GM23338 (cell line): ENCODE results near the gene C1orf198. TPM values are rescaled to one million over a fixed set of nuclear protein-coding genes. Genes with fewer than 3 reads are reported as not detected.
A peak's percentile ranks its signal among the peaks of the same experiment; 100 is the strongest.

Source experiments
- ATAC-seq: fragments of 200-7000 bp; cut with Tn5 transposase; 3 replicates; pipeline ENCODE4 v1.9.1; 2020
- DNase-seq: peaks from one replicate; pipeline ENCODE4 v3.0.0-alpha.2; 2015; ENCODE audit warnings: low spot score
- H2AFZ ChIP-seq: fragments of 200-600 bp; sonication (generic); 2 replicates; pipeline ENCODE4 v1.8.0; 2016; ENCODE audit warnings: antibody characterized with exemption, mild to moderate bottlenecking, moderate library complexity
- H3F3A ChIP-seq: fragments of 200-600 bp; sonication (generic); replicated peaks from 2 replicates; pipeline ENCODE4 v1.8.0; 2017; ENCODE audit warnings: antibody characterized with exemption, mixed run types, low read depth
- H3K27ac ChIP-seq: fragments of 200-600 bp; sonication (generic); 2 replicates; pipeline ENCODE4 v1.6.1; 2016; ENCODE audit warnings: low read depth
- H3K27me3 ChIP-seq: fragments of 200-600 bp; sonication (generic); 2 replicates; pipeline ENCODE4 v1.8.0; 2016; ENCODE audit warnings: mild to moderate bottlenecking, mixed run types, moderate library complexity; ENCODE audit not compliant: insufficient read depth
- H3K36me3 ChIP-seq: fragments of 200-600 bp; sonication (generic); 2 replicates; pipeline ENCODE4 v1.8.0; 2016; ENCODE audit warnings: mild to moderate bottlenecking; ENCODE audit not compliant: insufficient read depth
- H3K4me1 ChIP-seq: fragments of 200-600 bp; sonication (generic); 2 replicates; pipeline ENCODE4 v1.8.0; 2016; ENCODE audit warnings: mild to moderate bottlenecking, moderate library complexity; ENCODE audit not compliant: insufficient read depth
- H3K4me2 ChIP-seq: fragments of 200-600 bp; sonication (generic); 2 replicates; pipeline ENCODE4 v1.7.1; 2017; ENCODE audit warnings: mixed run types
- H3K4me3 ChIP-seq: fragments of 200-600 bp; sonication (generic); 2 replicates; pipeline ENCODE4 v1.6.1; 2016; ENCODE audit warnings: mixed run types
- H3K79me2 ChIP-seq: fragments of 200-600 bp; sonication (generic); replicated peaks from 2 replicates; pipeline ENCODE4 v1.8.0; 2017; ENCODE audit warnings: mild to moderate bottlenecking; ENCODE audit not compliant: insufficient read depth
- H3K9me2 ChIP-seq: fragments of 200-600 bp; sonication (generic); 2 replicates; pipeline ENCODE4 v1.8.0; 2017; ENCODE audit not compliant: insufficient read depth
- H4K20me1 ChIP-seq: fragments of 200-600 bp; sonication (generic); replicated peaks from 2 replicates; pipeline ENCODE4 v1.8.0; 2017; ENCODE audit warnings: mild to moderate bottlenecking; ENCODE audit not compliant: insufficient read depth
- H3K27ac Mint-ChIP-seq: 2 replicates; pipeline ENCODE4 v1.8.0; 2020; ENCODE audit warnings: inconsistent platforms, mild to moderate bottlenecking, moderate library complexity, mixed read lengths
- H3K27me3 Mint-ChIP-seq: 3 replicates; pipeline ENCODE4 v1.8.0; 2022; ENCODE audit warnings: low read depth, mild to moderate bottlenecking, moderate library complexity, mixed read lengths, inconsistent platforms; ENCODE audit not compliant: insufficient read depth, poor library complexity
- H3K36me3 Mint-ChIP-seq: 3 replicates; pipeline ENCODE4 v1.8.0; 2021; ENCODE audit warnings: low read depth, mild to moderate bottlenecking, inconsistent platforms, moderate library complexity, mixed read lengths
- H3K4me1 Mint-ChIP-seq: 3 replicates; pipeline ENCODE4 v1.8.0; 2020; ENCODE audit warnings: mild to moderate bottlenecking, inconsistent platforms, mixed read lengths
- H3K4me3 Mint-ChIP-seq: 3 replicates; pipeline ENCODE4 v1.8.0; 2021; ENCODE audit warnings: moderate library complexity, mild to moderate bottlenecking, inconsistent platforms, mixed read lengths
- H3K9me3 Mint-ChIP-seq: 3 replicates; pipeline ENCODE4 v1.8.0; 2020; ENCODE audit warnings: moderate library complexity, mild to moderate bottlenecking, inconsistent platforms, mixed read lengths
- CREB1 ChIP-seq: fragments of 250-450 bp; sonication (Bioruptor Pico); IDR thresholded peaks from 2 replicates; pipeline ENCODE4 v1.5.0; 2020; ENCODE audit warnings: low read depth, mild to moderate bottlenecking, moderate library complexity
- EZH2 ChIP-seq: fragments of 200-600 bp; sonication (generic); IDR thresholded peaks from one replicate; pipeline ENCODE4 v1.8.0; 2017; ENCODE audit warnings: antibody characterized with exemption, mild to moderate bottlenecking, low read depth; ENCODE audit not compliant: unreplicated experiment
- EZH2phosphoT487 ChIP-seq: fragments of 200-600 bp; sonication (generic); IDR thresholded peaks from one replicate; pipeline ENCODE4 v1.8.1; 2018; ENCODE audit warnings: antibody characterized with exemption; ENCODE audit not compliant: unreplicated experiment
- JUNB ChIP-seq: IDR thresholded peaks from one replicate; pipeline ENCODE4 v1.6.1; 2016; ENCODE audit warnings: antibody characterized with exemption; ENCODE audit not compliant: unreplicated experiment
- POLR2AphosphoS5 ChIP-seq: IDR thresholded peaks from 2 replicates; pipeline ENCODE4 v1.6.1; 2016; ENCODE audit warnings: antibody characterized with exemption, low read depth
- ZNF114 ChIP-seq: fragments of 250-450 bp; sonication (Bioruptor Pico); IDR thresholded peaks from 2 replicates; pipeline ENCODE4 v1.5.0; 2020; ENCODE audit warnings: mild to moderate bottlenecking, moderate library complexity
- ZNF331 ChIP-seq: fragments of 250-450 bp; sonication (Bioruptor Pico); IDR thresholded peaks from 2 replicates; pipeline ENCODE4 v1.5.0; 2020; ENCODE audit warnings: low read depth, mild to moderate bottlenecking, moderate library complexity
- polyA plus RNA-seq: library from polyadenylated mRNA; unstranded; fragments of >200 nt; fragmentation: Nextera tagmentation; extraction: Ambion mirVana; gene quantifications from 2 replicates; pipeline ENCODE4 v1.2.1, GENCODE V29; 2016
- total RNA-seq: library from RNA; depleted of rRNA; stranded (reverse); fragments of >200 nt; shearing (Covaris generic); gene quantifications from 2 replicates; pipeline ENCODE4 v1.2.3, GENCODE V29; 2014
- TF ChIP-seq, protein P1 (sequence below): IDR thresholded peaks from 2 replicates; pipeline ENCODE4 v1.6.1; 2016; ENCODE audit warnings: antibody characterized with exemption
- TF ChIP-seq, protein P2 (sequence below), 2 experiments: fragments of 200-600 bp in 1 of 2; sonication (generic) in 1 of 2; conservative IDR thresholded peaks; 2 replicates each; pipeline versions ENCODE4 v1.5.1 to v1.6.1; 2016 to 2017; ENCODE audit warnings: antibody characterized with exemption in 2 of 2, low read depth in 2 of 2, mild to moderate bottlenecking in 2 of 2, moderate library complexity in 1 of 2

The C1orf198 gene
- total and polyA plus RNA-seq, 2 experiments from 2014 or later = 14.9 to 46.6 TPM

DNA sequence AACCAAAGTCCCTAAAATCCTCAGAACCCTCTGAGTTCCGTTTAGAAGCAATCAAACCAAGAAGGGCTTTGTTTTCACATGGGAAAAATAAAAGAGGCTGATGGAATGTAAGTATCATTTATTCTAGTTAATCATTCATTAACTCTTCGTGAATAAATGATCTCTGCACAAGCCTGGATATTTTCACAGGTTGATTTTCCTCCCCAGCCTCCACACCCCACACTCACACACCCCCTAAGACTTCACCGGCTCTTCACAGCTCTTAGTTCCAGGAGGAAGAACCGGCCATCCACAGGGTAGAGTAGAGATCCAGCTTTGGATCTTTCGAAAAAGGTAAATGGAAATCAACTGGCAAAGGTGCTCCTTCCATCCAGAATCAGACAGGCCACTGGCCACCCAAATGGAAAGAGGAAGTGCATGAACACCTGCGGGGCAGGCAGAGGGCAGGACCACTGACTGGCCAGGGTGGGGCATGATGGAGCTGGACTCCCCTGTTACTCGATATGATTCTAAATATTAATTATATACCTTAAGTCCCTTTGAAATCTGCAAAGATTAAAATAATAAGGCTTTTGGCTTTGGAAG is 10.0 kb downstream of the C1orf198 start:
- TF ChIP-seq EZH2 = no peak
- TF ChIP-seq ZNF114 = no peak
- TF ChIP-seq JUNB = no peak
- Histone ChIP-seq H3K79me2 (peaks cover 75% of the 10 kb centered on the region), H3K9me2 (peaks cover 3% of the 10 kb centered on the region; the same call in 1 of the 2 replicates), H3K4me2 (0 out of 2 replicates have a peak overlapping the region, but pooled peaks have one; percentile 35), H3F3A (no peaks in the 10 kb centered on the region), H3K4me1 (peaks cover 23% of the 10 kb centered on the region; the same call in 1 of the 2 replicates), H2AFZ (no peak overlapping the region), H3K27ac (no peak overlapping the region), H3K27me3 (no peaks in the 10 kb centered on the region), H3K36me3 (peaks cover 7% of the 10 kb centered on the region; the same call in 1 of the 2 replicates), H3K4me3 (no peak overlapping the region), H4K20me1 (peaks cover 32% of the 10 kb centered on the region; the same call in 1 of the 2 replicates)
- Mint-ChIP-seq H3K4me3 (no peak overlapping the region), H3K27ac (no peak overlapping the region), H3K4me1 (peaks cover 56% of the 10 kb centered on the region), H3K27me3 (peaks cover 1% of the 10 kb centered on the region), H3K36me3 (peaks cover 31% of the 10 kb centered on the region), H3K9me3 (no peaks in the 10 kb centered on the region)
- ATAC-seq = no peak
- no peak for DNase-seq

DNA sequence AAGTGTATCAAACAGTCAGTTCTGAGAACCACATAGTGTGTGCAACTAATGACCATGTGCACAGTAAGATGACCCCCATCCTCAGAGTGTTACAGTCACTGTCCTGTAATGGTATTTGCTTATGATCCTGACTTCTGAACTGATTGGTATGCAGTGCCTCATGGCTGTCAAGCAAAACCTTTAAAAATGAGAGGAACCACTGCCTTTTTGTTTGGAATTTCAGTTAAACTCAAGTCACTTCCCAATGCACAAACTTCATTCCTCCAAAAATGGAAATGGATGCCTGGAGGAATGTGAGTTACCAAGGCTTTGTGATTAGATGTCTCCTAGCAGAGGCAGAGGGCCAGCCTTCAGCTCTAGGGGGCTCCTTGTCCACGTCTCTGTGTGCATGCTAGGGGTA is 10.5 kb downstream of the C1orf198 start:
- peaks cover 71% of the 10 kb centered on the region for H3K79me2 ChIP-seq
- H3K27ac Mint-ChIP-seq = no peak overlapping the region
- DNase-seq = no peak
- peaks cover 3% of the 10 kb centered on the region; the same call in 1 of the 2 replicates for H3K9me2 ChIP-seq
- H3K27me3 ChIP-seq = no peaks in the 10 kb centered on the region
- H3K36me3 Mint-ChIP-seq = peaks cover 36% of the 10 kb centered on the region
- H3K4me3 ChIP-seq = no peak overlapping the region
- peaks cover 32% of the 10 kb centered on the region; the same call in 1 of the 2 replicates for H4K20me1 ChIP-seq
- TF ChIP-seq EZH2phosphoT487 = no peak
- TF ChIP-seq, protein P1, sequence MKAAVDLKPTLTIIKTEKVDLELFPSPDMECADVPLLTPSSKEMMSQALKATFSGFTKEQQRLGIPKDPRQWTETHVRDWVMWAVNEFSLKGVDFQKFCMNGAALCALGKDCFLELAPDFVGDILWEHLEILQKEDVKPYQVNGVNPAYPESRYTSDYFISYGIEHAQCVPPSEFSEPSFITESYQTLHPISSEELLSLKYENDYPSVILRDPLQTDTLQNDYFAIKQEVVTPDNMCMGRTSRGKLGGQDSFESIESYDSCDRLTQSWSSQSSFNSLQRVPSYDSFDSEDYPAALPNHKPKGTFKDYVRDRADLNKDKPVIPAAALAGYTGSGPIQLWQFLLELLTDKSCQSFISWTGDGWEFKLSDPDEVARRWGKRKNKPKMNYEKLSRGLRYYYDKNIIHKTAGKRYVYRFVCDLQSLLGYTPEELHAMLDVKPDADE = no peak
- TF ChIP-seq EZH2 = no peak
- TF ChIP-seq ZNF331 (CRISPR knock-in tag) = no peak
- TF ChIP-seq, protein P2, sequence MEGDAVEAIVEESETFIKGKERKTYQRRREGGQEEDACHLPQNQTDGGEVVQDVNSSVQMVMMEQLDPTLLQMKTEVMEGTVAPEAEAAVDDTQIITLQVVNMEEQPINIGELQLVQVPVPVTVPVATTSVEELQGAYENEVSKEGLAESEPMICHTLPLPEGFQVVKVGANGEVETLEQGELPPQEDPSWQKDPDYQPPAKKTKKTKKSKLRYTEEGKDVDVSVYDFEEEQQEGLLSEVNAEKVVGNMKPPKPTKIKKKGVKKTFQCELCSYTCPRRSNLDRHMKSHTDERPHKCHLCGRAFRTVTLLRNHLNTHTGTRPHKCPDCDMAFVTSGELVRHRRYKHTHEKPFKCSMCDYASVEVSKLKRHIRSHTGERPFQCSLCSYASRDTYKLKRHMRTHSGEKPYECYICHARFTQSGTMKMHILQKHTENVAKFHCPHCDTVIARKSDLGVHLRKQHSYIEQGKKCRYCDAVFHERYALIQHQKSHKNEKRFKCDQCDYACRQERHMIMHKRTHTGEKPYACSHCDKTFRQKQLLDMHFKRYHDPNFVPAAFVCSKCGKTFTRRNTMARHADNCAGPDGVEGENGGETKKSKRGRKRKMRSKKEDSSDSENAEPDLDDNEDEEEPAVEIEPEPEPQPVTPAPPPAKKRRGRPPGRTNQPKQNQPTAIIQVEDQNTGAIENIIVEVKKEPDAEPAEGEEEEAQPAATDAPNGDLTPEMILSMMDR (conservative IDR thresholded peaks at IDR 0.05; ENCODE audit: low read depth in 2 of 2) = no peak
- no peak for TF ChIP-seq POLR2AphosphoS5
- no peak for TF ChIP-seq ZNF114
- TF ChIP-seq CREB1 = no peak
- H3K9me3 Mint-ChIP-seq = peaks cover 2% of the 10 kb centered on the region; the same call in 2 of the 3 replicates
- H3K27ac ChIP-seq = no peak overlapping the region
- H3K4me3 Mint-ChIP-seq = no peak overlapping the region
- H3F3A ChIP-seq = no peaks in the 10 kb centered on the region
- peaks cover 51% of the 10 kb centered on the region for H3K4me1 Mint-ChIP-seq
- peaks cover 2% of the 10 kb centered on the region for H3K27me3 Mint-ChIP-seq
- no peak for ATAC-seq
- H3K4me1 ChIP-seq = peaks cover 18% of the 10 kb centered on the region; the same call in 1 of the 2 replicates
- H3K4me2 ChIP-seq = 0 out of 2 replicates have a peak overlapping the region, but pooled peaks have one; percentile 35
- peaks cover 8% of the 10 kb centered on the region; the same call in 1 of the 2 replicates for H3K36me3 ChIP-seq
- no peak overlapping the region for H2AFZ ChIP-seq
